A549 (cell line): ENCODE results near the gene NOL7. TPM values are rescaled to one million over a fixed set of nuclear protein-coding genes. Genes with fewer than 3 reads are reported as not detected.

Experiments used
- ATAC-seq, 2 experiments: fragments of 200-7000 bp in 1 of 2; fragments of >200 bp in 1 of 2; cut with Nextera tagmentation in 1 of 2; cut with Tn5 transposase in 1 of 2; 3 replicates each; pipeline versions ENCODE4 v1.8.0 to v1.9.1; 2018 to 2020; ENCODE audit warnings: mild to moderate bottlenecking in 1 of 2, moderate library complexity in 1 of 2
- CTCF ChIA-PET: fragments of 300-600 bp; sonication (Branson Sonifier 250); formaldehyde crosslinking; extraction: SDS; loops from one replicate; lab custom pipeline; 2021; ENCODE audit warnings: antibody characterized with exemption, inconsistent platforms; lab: Yijun Ruan, JAX
- POLR2A ChIA-PET: fragments of 350-600 bp; formaldehyde crosslinking; extraction: SDS; loops from one replicate; lab custom pipeline; 2021; ENCODE audit warnings: antibody characterized with exemption, inconsistent platforms; lab: Yijun Ruan, JAX
- DNase-seq, 2 experiments: peaks; one replicate each; pipeline versions ENCODE4 v3.0.0 to v3.0.0-alpha.2; 2011 to 2016; ENCODE audit warnings: low read depth in 1 of 2, low spot score in 1 of 2
- FAIRE-seq: peaks from 2 replicates; lab custom pipeline; 2011; peaks lifted over from hg19 to GRCh38; lab: Jason Lieb, UNC
- H3K27ac ChIP-seq, 2 experiments: fragments of >200 bp; sonication (Bioruptor Twin); formaldehyde crosslinking; 3 replicates each; pipeline ENCODE4 v1.5.1; 2016 to 2017
- H3K4me1 ChIP-seq: fragments of >200 bp; sonication (Bioruptor Twin); formaldehyde crosslinking; 3 replicates; pipeline ENCODE4 v1.6.1; 2016
- H3K4me2 ChIP-seq: fragments of >200 bp; sonication (Bioruptor Twin); formaldehyde crosslinking; 3 replicates; pipeline ENCODE4 v1.6.1; 2016
- H3K4me3 ChIP-seq: fragments of >200 bp; sonication (Bioruptor Twin); formaldehyde crosslinking; 3 replicates; pipeline ENCODE4 v1.5.1; 2016
- H3K9me3 ChIP-seq: fragments of >200 bp; sonication (Bioruptor Twin); formaldehyde crosslinking; 3 replicates; pipeline ENCODE4 v1.6.1; 2016
- BCL3 ChIP-seq: fragments of >200 bp; sonication (Bioruptor Twin); formaldehyde crosslinking; IDR thresholded peaks from 3 replicates; pipeline ENCODE4 v1.6.1; 2016
- BHLHE40 ChIP-seq: IDR thresholded peaks from 2 replicates; pipeline ENCODE4 v1.6.1; 2012; ENCODE audit warnings: low read depth, low read length, inconsistent platforms
- CBX8 ChIP-seq: fragments of 200-600 bp; sonication (generic); IDR thresholded peaks from 2 replicates; pipeline ENCODE4 v1.6.1; 2016
- ESRRA ChIP-seq: fragments of 150-350 bp; IDR thresholded peaks from 2 replicates; pipeline ENCODE4 v1.6.1; 2014; ENCODE audit warnings: mild to moderate bottlenecking, low read length, borderline replicate concordance
- FOXS1 ChIP-seq: fragments of 250-450 bp; sonication (Bioruptor Pico); IDR thresholded peaks from 2 replicates; pipeline ENCODE4 v1.5.0; 2020; ENCODE audit warnings: mild to moderate bottlenecking, moderate library complexity
- HOXA7 ChIP-seq: fragments of 250-450 bp; sonication (Bioruptor Pico); IDR thresholded peaks from 2 replicates; pipeline ENCODE4 v1.5.0; 2020; ENCODE audit warnings: mild to moderate bottlenecking, moderate library complexity
- JUNB ChIP-seq: fragments of >200 bp; sonication (Bioruptor Twin); formaldehyde crosslinking; IDR thresholded peaks from 2 replicates; pipeline ENCODE4 v1.6.1; 2016
- NPAS2 ChIP-seq: fragments of 250-450 bp; sonication (Bioruptor Pico); IDR thresholded peaks from 2 replicates; pipeline ENCODE4 v1.8.0; 2022; ENCODE audit warnings: mild to moderate bottlenecking, moderate library complexity, borderline replicate concordance
- RARB ChIP-seq: fragments of 250-450 bp; sonication (Bioruptor Pico); IDR thresholded peaks from 2 replicates; pipeline ENCODE4 v1.8.0; 2021; ENCODE audit warnings: mild to moderate bottlenecking, moderate library complexity
- ZFP36 ChIP-seq: fragments of 450-650 bp; IDR thresholded peaks from 2 replicates; pipeline ENCODE4 v1.6.1; 2014; ENCODE audit warnings: borderline replicate concordance; ENCODE audit not compliant: partially characterized antibody
- ZSCAN20 ChIP-seq: fragments of 250-450 bp; sonication (Bioruptor Pico); IDR thresholded peaks from 2 replicates; pipeline ENCODE4 v1.8.0; 2022; ENCODE audit warnings: mild to moderate bottlenecking, moderate library complexity
- WGBS: methylation state at CpG from one replicate; pipeline ENCODE4 v1.1.6; 2017; ENCODE audit errors: missing lambda C conversion rate; 5-methylcytosine and 5-hydroxymethylcytosine counted together
- polyA plus RNA-seq, 4 experiments: library from polyadenylated mRNA; depleted of rRNA in 3 of 4; stranded (reverse); fragments of >200 nt; fragmentation: RNase III in 1 of 4; extraction: RNeasy Plus Mini Kit Qiagen cat#74134 plus additional on column Dnase treatment in 1 of 4; gene quantifications; 2 replicates in 3 of 4; 3 replicates in 1 of 4; pipeline ENCODE4 v1.2.3, GENCODE V29; 2011 to 2017
- TF ChIP-seq, protein P1 (sequence below): fragments of >200 bp; sonication (Bioruptor Twin); formaldehyde crosslinking; IDR thresholded peaks from 2 replicates; pipeline ENCODE4 v1.6.1; 2016
- TF ChIP-seq, protein P2 (sequence below): fragments of 450-650 bp; IDR thresholded peaks from 2 replicates; pipeline ENCODE4 v1.6.1; 2014; ENCODE audit warnings: antibody characterized with exemption
- TF ChIP-seq, protein P3 (sequence below): IDR thresholded peaks from 2 replicates; pipeline ENCODE4 v1.6.1; 2012
- TF ChIP-seq, protein P4 (sequence below): fragments of 150-350 bp; IDR thresholded peaks from 2 replicates; pipeline ENCODE4 v1.6.1; 2014; ENCODE audit warnings: low read depth, mild to moderate bottlenecking, low read length

The NOL7 gene
- polyA plus RNA-seq, 2 of the 4 experiments (the other 2 are of a cell fraction), result 75.1 to 85.9 TPM

GRCh38 chr6:13643125-13643524 lies 28.0 kb downstream of the NOL7 start:
- Histone ChIP-seq H3K4me3 (no peak overlapping the region), H3K4me1 (no peaks in the 10 kb centered on the region), H3K27ac (no peak overlapping the region), H3K9me3 (no peaks in the 10 kb centered on the region), H3K4me2 (no peak overlapping the region)
- ChIA-PET CTCF (no interaction called here), POLR2A (no interaction called here)
- FAIRE-seq (no peak), ATAC-seq (no peak), DNase-seq (no peak)
- 65% methylated on average over 3 of the region's 3 CpGs for WGBS
- TF ChIP-seq, protein P1, sequence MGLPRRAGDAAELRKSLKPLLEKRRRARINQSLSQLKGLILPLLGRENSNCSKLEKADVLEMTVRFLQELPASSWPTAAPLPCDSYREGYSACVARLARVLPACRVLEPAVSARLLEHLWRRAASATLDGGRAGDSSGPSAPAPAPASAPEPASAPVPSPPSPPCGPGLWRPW, result no peak

DNA sequence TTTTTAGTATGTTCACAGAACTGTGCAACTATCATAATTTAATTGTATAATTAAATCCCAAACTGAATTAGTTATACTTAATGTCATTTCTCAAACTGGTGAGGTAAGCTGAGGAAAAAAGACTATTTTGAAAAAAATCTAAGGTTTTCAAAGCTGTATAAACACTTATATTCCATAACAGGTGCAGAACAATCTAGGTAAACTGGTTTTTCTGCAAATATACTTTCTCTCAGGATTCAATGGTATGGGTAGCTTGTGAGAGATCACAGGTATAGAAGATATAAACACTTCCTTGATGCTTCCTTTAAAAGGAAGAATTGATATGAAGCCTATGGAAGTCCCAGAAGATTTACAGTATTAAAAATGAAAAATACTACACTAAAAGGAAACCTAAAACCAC lies 33.7 kb downstream of the NOL7 start:
- Histone ChIP-seq H3K9me3 (no peaks in the 10 kb centered on the region), H3K4me3 (no peak overlapping the region), H3K4me2 (no peak overlapping the region), H3K4me1 (peaks cover 7% of the 10 kb centered on the region; the same call in 2 of the 3 replicates), H3K27ac (no peak overlapping the region)
- FAIRE-seq (no peak), DNase-seq (no peak), ATAC-seq (no peak)
- POLR2A ChIA-PET, result no interaction called here
- CTCF ChIA-PET, result interaction anchor here (0.7 kb wide), 1 partner anchor 221 kb away, joined by 3 read pairs; no protein-coding TSS in a partner anchor
- TF ChIP-seq, protein P2, sequence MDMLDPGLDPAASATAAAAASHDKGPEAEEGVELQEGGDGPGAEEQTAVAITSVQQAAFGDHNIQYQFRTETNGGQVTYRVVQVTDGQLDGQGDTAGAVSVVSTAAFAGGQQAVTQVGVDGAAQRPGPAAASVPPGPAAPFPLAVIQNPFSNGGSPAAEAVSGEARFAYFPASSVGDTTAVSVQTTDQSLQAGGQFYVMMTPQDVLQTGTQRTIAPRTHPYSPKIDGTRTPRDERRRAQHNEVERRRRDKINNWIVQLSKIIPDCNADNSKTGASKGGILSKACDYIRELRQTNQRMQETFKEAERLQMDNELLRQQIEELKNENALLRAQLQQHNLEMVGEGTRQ, result no peak
- TF ChIP-seq ZFP36, result no peak
- TF ChIP-seq NPAS2 (CRISPR knock-in tag), result no peak
- no peak for TF ChIP-seq ESRRA
- no peak for TF ChIP-seq JUNB
- TF ChIP-seq, protein P3, sequence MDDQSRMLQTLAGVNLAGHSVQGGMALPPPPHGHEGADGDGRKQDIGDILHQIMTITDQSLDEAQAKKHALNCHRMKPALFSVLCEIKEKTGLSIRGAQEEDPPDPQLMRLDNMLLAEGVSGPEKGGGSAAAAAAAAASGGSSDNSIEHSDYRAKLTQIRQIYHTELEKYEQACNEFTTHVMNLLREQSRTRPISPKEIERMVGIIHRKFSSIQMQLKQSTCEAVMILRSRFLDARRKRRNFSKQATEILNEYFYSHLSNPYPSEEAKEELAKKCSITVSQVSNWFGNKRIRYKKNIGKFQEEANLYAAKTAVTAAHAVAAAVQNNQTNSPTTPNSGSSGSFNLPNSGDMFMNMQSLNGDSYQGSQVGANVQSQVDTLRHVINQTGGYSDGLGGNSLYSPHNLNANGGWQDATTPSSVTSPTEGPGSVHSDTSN, result no peak
- no peak for TF ChIP-seq BHLHE40

- no peaks in the 10 kb centered on the region for H3K9me3 ChIP-seq
- TF ChIP-seq BCL3 (no peak), FOXS1 (no peak), CBX8 (no peak), BHLHE40 (no peak), JUNB (no peak), HOXA7 (CRISPR knock-in tag) (no peak), RARB (CRISPR knock-in tag) (no peak), ZSCAN20 (CRISPR knock-in tag) (no peak)
- TF ChIP-seq, protein P4, sequence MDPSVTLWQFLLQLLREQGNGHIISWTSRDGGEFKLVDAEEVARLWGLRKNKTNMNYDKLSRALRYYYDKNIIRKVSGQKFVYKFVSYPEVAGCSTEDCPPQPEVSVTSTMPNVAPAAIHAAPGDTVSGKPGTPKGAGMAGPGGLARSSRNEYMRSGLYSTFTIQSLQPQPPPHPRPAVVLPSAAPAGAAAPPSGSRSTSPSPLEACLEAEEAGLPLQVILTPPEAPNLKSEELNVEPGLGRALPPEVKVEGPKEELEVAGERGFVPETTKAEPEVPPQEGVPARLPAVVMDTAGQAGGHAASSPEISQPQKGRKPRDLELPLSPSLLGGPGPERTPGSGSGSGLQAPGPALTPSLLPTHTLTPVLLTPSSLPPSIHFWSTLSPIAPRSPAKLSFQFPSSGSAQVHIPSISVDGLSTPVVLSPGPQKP, result no peak
- TF ChIP-seq, protein P2, result no peak
- FAIRE-seq (no peak), ATAC-seq (no peak), DNase-seq (no peak)
- no peak overlapping the region for H3K27ac ChIP-seq
- ChIA-PET CTCF (interaction anchor here (0.7 kb wide), 1 partner anchor 221 kb away, joined by 3 read pairs; no protein-coding TSS in a partner anchor), POLR2A (no interaction called here)
- H3K4me2 ChIP-seq, result no peak overlapping the region
- 91% methylated on average over 4 of the region's 4 CpGs for WGBS
- H3K4me1 ChIP-seq, result peaks cover 10% of the 10 kb centered on the region; the same call in 2 of the 3 replicates
- no peak overlapping the region for H3K4me3 ChIP-seq
These were observed 34.3 kb downstream of the NOL7 start for GRCh38 chr6:13649393-13649792.
